ENCODE measurements around the gene PLPPR5.
A peak's percentile ranks its signal among the peaks of the same experiment; 100 is the strongest.

The PLPPR5 gene

GRCh38 chr1:98969798-98970490 lies 34.7 kb downstream of the PLPPR5 start:
- no peak for DNase-seq (ENCODE audit: low read depth)

- no peak for DNase-seq (ENCODE audit: low read depth)
Measured at GRCh38 chr1:98967122-98967521, 37.5 kb downstream of the PLPPR5 start.

GRCh38 chr1:98965394-98965793 lies 39.3 kb downstream of the PLPPR5 start:
- DNase-seq (ENCODE audit: low read depth), result no peak

GRCh38 chr1:98964198-98964597 lies 40.5 kb downstream of the PLPPR5 start:
- no peak for DNase-seq (ENCODE audit: low read depth)

- DNase-seq (ENCODE audit: low read depth), result no peak
Measured at GRCh38 chr1:98963064-98963758, 41.5 kb downstream of the PLPPR5 start.

GRCh38 chr1:98962156-98962555 lies 42.5 kb downstream of the PLPPR5 start:
- no peak for DNase-seq (ENCODE audit: low read depth)

GRCh38 chr1:98949621-98950020 lies 55.0 kb downstream of the PLPPR5 start:
- peak; percentile 34 for DNase-seq (ENCODE audit: low read depth)

- peak; percentile 6 for DNase-seq (ENCODE audit: low read depth)
Measured at GRCh38 chr1:98949166-98949565, 55.5 kb downstream of the PLPPR5 start.

- no peak for DNase-seq (ENCODE audit: low read depth)
Measured at GRCh38 chr1:98947071-98947470, 57.6 kb downstream of the PLPPR5 start.

- DNase-seq (ENCODE audit: low read depth), result peak; percentile 53
Measured at GRCh38 chr1:98940722-98941079, 64.0 kb downstream of the PLPPR5 start.

- no peak for DNase-seq (ENCODE audit: low read depth)
Measured at GRCh38 chr1:98940069-98940721, 64.5 kb downstream of the PLPPR5 start.

GRCh38 chr1:98939471-98939870 lies 65.2 kb downstream of the PLPPR5 start:
- no peak for DNase-seq (ENCODE audit: low read depth)

GRCh38 chr1:98937347-98937746 lies 67.3 kb downstream of the PLPPR5 start:
- no peak for DNase-seq (ENCODE audit: low read depth)

- DNase-seq (ENCODE audit: low read depth), result no peak
Measured at GRCh38 chr1:98932184-98932583, 72.5 kb downstream of the PLPPR5 start.

- DNase-seq (ENCODE audit: low read depth), result no peak
Measured at GRCh38 chr1:98931128-98931835, 73.4 kb downstream of the PLPPR5 start.

GRCh38 chr1:98929437-98929836 lies 75.2 kb downstream of the PLPPR5 start:
- no peak for DNase-seq (ENCODE audit: low read depth)

- DNase-seq (ENCODE audit: low read depth), result no peak
Measured at GRCh38 chr1:98926597-98926996, 78.1 kb downstream of the PLPPR5 start.

- no peak for DNase-seq (ENCODE audit: low read depth)
Measured at GRCh38 chr1:98924977-98925376, 79.7 kb downstream of the PLPPR5 start.

- no peak for DNase-seq (ENCODE audit: low read depth)
Measured at GRCh38 chr1:98923667-98924066, 81.0 kb downstream of the PLPPR5 start.

GRCh38 chr1:98921817-98922216 lies 82.8 kb downstream of the PLPPR5 start:
- no peak for DNase-seq (ENCODE audit: low read depth)

- peak; percentile 20 for DNase-seq (ENCODE audit: low read depth)
Measured at GRCh38 chr1:98920441-98921110, 84.1 kb downstream of the PLPPR5 start.

- DNase-seq (ENCODE audit: low read depth), result no peak
Measured at GRCh38 chr1:98919652-98920051, 85.0 kb downstream of the PLPPR5 start.

Measured in fibroblast of the conjunctiva (primary cell).